HepG2 (cell line): ENCODE results near the gene CLDN4. TPM values are rescaled to one million over a fixed set of nuclear protein-coding genes. Genes with fewer than 3 reads are reported as not detected.

ENCODE experiments used
- BRF2 ChIP-seq: sonication (generic); formaldehyde crosslinking; IDR thresholded peaks from 2 replicates; pipeline ENCODE4 v1.8.1; 2022; ENCODE audit warnings: mild to moderate bottlenecking, missing genetic modification reagents
- ESRRA ChIP-seq: sonication (generic); formaldehyde crosslinking; IDR thresholded peaks from 2 replicates; pipeline ENCODE4 v1.5.1; 2020; ENCODE audit warnings: mild to moderate bottlenecking, low read depth, missing genetic modification reagents
- ETV5 ChIP-seq: IDR thresholded peaks from 2 replicates; pipeline ENCODE4 v1.6.1; 2018; ENCODE audit warnings: missing biosample characterization, missing genetic modification reagents, inconsistent platforms, borderline replicate concordance
- FOXA3 ChIP-seq: IDR thresholded peaks from 2 replicates; pipeline ENCODE4 v1.6.1; 2016; ENCODE audit warnings: missing genetic modification reagents, missing compliant biosample characterization
- GABPB1 ChIP-seq: IDR thresholded peaks from 2 replicates; pipeline ENCODE4 v1.6.1; 2016; ENCODE audit warnings: mild to moderate bottlenecking, missing genetic modification reagents, moderate library complexity, missing compliant biosample characterization
- JUND ChIP-seq: sonication (generic); formaldehyde crosslinking; IDR thresholded peaks from 2 replicates; pipeline ENCODE4 v1.8.0; 2022; ENCODE audit warnings: mild to moderate bottlenecking, missing genetic modification reagents
- NFAT5 ChIP-seq: sonication (generic); formaldehyde crosslinking; IDR thresholded peaks from 2 replicates; pipeline ENCODE4 v1.4.0; 2020; ENCODE audit warnings: missing genetic modification reagents
- SP5 ChIP-seq: IDR thresholded peaks from 2 replicates; pipeline ENCODE4 v1.6.1; 2016; ENCODE audit warnings: low read depth, borderline replicate concordance
- TCF7L2 ChIP-seq: IDR thresholded peaks from 2 replicates; pipeline ENCODE4 v1.6.1; 2011; ENCODE audit warnings: mild to moderate bottlenecking, low read depth, low read length, moderate library complexity
- ZBTB21 ChIP-seq: sonication (generic); formaldehyde crosslinking; IDR thresholded peaks from 2 replicates; pipeline ENCODE4 v1.4.0; 2020; ENCODE audit warnings: missing genetic modification reagents
- ZNF235 ChIP-seq: sonication (generic); formaldehyde crosslinking; IDR thresholded peaks from 2 replicates; pipeline ENCODE4 v1.8.1; 2023; ENCODE audit warnings: mild to moderate bottlenecking, missing genetic modification reagents, borderline replicate concordance
- ZNF24 ChIP-seq: fragments of 450-650 bp; IDR thresholded peaks from 2 replicates; pipeline ENCODE4 v1.6.1; 2017; ENCODE audit warnings: antibody characterized with exemption, mild to moderate bottlenecking
- ZNF430 ChIP-seq: sonication (generic); formaldehyde crosslinking; IDR thresholded peaks from 2 replicates; pipeline ENCODE4 v1.9.0; 2021; ENCODE audit warnings: mild to moderate bottlenecking, missing genetic modification reagents
- ZNF605 ChIP-seq: sonication (generic); formaldehyde crosslinking; IDR thresholded peaks from 2 replicates; pipeline ENCODE4 v1.8.0; 2022; ENCODE audit warnings: mild to moderate bottlenecking, missing genetic modification reagents
- polyA plus RNA-seq, 8 experiments: library from polyadenylated mRNA; depleted of rRNA in 3 of 8; stranded (reverse) in 7 of 8; unstranded in 1 of 8; fragments of >200 nt; fragmentation: Illumina TruSeq in 4 of 8; extraction: Trizol in 4 of 8; gene quantifications; 2 replicates each; pipeline versions ENCODE4 v1.2.1 to v1.2.3, GENCODE V29; 2011 to 2016; ENCODE audit warnings: low read depth in 4 of 8, missing spikeins in 1 of 8, mixed read lengths in 1 of 8; ENCODE audit not compliant: insufficient read depth in 1 of 8
- total RNA-seq, 5 experiments: library from RNA; depleted of rRNA; stranded (reverse); fragments of >200 nt; fragmentation: Illumina TruSeq; extraction: Trizol; gene quantifications; 2 replicates each; pipeline ENCODE4 v1.2.3, GENCODE V29; 2016; ENCODE audit warnings: low read depth in 1 of 5
- TF ChIP-seq, protein P1 (sequence below): sonication (generic); formaldehyde crosslinking; IDR thresholded peaks from 2 replicates; pipeline ENCODE4 v1.5.0; 2020; ENCODE audit warnings: missing genetic modification reagents
- TF ChIP-seq, protein P2 (sequence below): sonication (generic); formaldehyde crosslinking; IDR thresholded peaks from 2 replicates; pipeline ENCODE4 v1.4.0; 2020; ENCODE audit warnings: missing genetic modification reagents
- TF ChIP-seq, protein P3 (sequence below): sonication (generic); formaldehyde crosslinking; conservative IDR thresholded peaks from 2 replicates; pipeline ENCODE4 v1.8.0; 2022; ENCODE audit warnings: missing genetic modification reagents
- TF ChIP-seq, protein P4 (sequence below): IDR thresholded peaks from 2 replicates; pipeline ENCODE4 v1.6.1; 2012; ENCODE audit warnings: inconsistent platforms

Gene CLDN4
- total and polyA plus RNA-seq, 2 of the 13 experiments (the other 11 are each of a cell fraction or from before 2014, with no cell fraction given): 28.2 to 35.7 TPM

DNA sequence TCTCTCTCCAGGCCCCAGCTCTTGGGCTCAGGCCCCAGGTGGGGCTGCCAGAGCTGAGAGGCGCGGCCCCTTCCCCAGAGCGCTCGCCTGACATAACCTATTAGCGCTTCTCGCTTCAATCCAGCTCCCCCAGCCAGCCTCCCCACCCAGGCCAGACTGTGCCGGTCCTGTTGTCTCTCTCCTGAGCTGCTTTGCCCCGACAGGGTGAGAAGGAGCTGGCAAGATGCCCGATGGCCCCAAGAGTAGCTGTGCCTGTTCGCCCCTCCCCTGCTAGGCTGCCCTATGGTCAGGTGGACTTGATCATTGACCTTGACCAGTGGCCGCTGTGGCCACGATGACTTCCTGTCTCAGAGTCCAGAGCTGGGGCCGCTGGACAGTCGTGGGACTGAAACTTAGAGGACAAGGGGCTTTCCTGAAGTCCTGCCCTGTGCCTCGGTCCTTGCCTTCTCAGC, 39.3 kb downstream of the CLDN4 start (continued):
- TF ChIP-seq, protein P1, sequence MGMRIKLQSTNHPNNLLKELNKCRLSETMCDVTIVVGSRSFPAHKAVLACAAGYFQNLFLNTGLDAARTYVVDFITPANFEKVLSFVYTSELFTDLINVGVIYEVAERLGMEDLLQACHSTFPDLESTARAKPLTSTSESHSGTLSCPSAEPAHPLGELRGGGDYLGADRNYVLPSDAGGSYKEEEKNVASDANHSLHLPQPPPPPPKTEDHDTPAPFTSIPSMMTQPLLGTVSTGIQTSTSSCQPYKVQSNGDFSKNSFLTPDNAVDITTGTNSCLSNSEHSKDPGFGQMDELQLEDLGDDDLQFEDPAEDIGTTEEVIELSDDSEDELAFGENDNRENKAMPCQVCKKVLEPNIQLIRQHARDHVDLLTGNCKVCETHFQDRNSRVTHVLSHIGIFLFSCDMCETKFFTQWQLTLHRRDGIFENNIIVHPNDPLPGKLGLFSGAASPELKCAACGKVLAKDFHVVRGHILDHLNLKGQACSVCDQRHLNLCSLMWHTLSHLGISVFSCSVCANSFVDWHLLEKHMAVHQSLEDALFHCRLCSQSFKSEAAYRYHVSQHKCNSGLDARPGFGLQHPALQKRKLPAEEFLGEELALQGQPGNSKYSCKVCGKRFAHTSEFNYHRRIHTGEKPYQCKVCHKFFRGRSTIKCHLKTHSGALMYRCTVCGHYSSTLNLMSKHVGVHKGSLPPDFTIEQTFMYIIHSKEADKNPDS: no peak
- TF ChIP-seq TCF7L2 (no peak), NFAT5 (CRISPR knock-in tag) (no peak), ETV5 (CRISPR knock-in tag) (peak; percentile 95), JUND (CRISPR knock-in tag) (no peak), ZNF235 (CRISPR knock-in tag) (no peak), ESRRA (CRISPR knock-in tag) (peak; percentile 95), ZNF430 (CRISPR knock-in tag) (peak; percentile 39; the same call in 1 of the 2 replicates), FOXA3 (CRISPR knock-in tag) (peak; percentile 59), ZNF605 (CRISPR knock-in tag) (peak; percentile 36; the same call in 1 of the 2 replicates), ZNF24 (no peak), GABPB1 (CRISPR knock-in tag) (peak; percentile 77), SP5 (CRISPR knock-in tag) (peak; percentile 44; the same call in 1 of the 2 replicates), BRF2 (CRISPR knock-in tag) (no peak), ZBTB21 (CRISPR knock-in tag) (no peak)
- TF ChIP-seq, protein P2, sequence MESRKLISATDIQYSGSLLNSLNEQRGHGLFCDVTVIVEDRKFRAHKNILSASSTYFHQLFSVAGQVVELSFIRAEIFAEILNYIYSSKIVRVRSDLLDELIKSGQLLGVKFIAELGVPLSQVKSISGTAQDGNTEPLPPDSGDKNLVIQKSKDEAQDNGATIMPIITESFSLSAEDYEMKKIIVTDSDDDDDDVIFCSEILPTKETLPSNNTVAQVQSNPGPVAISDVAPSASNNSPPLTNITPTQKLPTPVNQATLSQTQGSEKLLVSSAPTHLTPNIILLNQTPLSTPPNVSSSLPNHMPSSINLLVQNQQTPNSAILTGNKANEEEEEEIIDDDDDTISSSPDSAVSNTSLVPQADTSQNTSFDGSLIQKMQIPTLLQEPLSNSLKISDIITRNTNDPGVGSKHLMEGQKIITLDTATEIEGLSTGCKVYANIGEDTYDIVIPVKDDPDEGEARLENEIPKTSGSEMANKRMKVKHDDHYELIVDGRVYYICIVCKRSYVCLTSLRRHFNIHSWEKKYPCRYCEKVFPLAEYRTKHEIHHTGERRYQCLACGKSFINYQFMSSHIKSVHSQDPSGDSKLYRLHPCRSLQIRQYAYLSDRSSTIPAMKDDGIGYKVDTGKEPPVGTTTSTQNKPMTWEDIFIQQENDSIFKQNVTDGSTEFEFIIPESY: peak; percentile 28; the same call in 1 of the 2 replicates
- TF ChIP-seq, protein P3, sequence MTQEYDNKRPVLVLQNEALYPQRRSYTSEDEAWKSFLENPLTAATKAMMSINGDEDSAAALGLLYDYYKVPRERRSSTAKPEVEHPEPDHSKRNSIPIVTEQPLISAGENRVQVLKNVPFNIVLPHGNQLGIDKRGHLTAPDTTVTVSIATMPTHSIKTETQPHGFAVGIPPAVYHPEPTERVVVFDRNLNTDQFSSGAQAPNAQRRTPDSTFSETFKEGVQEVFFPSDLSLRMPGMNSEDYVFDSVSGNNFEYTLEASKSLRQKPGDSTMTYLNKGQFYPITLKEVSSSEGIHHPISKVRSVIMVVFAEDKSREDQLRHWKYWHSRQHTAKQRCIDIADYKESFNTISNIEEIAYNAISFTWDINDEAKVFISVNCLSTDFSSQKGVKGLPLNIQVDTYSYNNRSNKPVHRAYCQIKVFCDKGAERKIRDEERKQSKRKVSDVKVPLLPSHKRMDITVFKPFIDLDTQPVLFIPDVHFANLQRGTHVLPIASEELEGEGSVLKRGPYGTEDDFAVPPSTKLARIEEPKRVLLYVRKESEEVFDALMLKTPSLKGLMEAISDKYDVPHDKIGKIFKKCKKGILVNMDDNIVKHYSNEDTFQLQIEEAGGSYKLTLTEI (CRISPR knock-in tag): no peak
- TF ChIP-seq, protein P4, sequence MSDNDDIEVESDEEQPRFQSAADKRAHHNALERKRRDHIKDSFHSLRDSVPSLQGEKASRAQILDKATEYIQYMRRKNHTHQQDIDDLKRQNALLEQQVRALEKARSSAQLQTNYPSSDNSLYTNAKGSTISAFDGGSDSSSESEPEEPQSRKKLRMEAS: 0 out of 2 replicates have a peak, but pooled peaks have one; percentile 15
